Subcutaneous adipose tissue (tissue), 4 donors: ENCODE data around the gene FMN1. TPM values are rescaled to one million over a fixed set of nuclear protein-coding genes. Genes with fewer than 3 reads are reported as not detected.

Experiments
- total RNA-seq, 4 donors: library from RNA; depleted of rRNA; stranded (reverse); fragments of >200 nt; gene quantifications; one replicate each; pipeline ENCODE4 v1.1.0, GENCODE V29; 2016
- TF ChIP-seq, protein P1 (sequence below): fragments of 450-650 bp; IDR thresholded peaks from one replicate; pipeline ENCODE4 v1.5.1; 2016; ENCODE audit warnings: low read depth, mild to moderate bottlenecking, control low read depth, antibody characterized with exemption, moderate library complexity

Gene FMN1
- total RNA-seq, 4 donors from 2014 or later = 15.6 to 76.7 (median 53.9) TPM

DNA sequence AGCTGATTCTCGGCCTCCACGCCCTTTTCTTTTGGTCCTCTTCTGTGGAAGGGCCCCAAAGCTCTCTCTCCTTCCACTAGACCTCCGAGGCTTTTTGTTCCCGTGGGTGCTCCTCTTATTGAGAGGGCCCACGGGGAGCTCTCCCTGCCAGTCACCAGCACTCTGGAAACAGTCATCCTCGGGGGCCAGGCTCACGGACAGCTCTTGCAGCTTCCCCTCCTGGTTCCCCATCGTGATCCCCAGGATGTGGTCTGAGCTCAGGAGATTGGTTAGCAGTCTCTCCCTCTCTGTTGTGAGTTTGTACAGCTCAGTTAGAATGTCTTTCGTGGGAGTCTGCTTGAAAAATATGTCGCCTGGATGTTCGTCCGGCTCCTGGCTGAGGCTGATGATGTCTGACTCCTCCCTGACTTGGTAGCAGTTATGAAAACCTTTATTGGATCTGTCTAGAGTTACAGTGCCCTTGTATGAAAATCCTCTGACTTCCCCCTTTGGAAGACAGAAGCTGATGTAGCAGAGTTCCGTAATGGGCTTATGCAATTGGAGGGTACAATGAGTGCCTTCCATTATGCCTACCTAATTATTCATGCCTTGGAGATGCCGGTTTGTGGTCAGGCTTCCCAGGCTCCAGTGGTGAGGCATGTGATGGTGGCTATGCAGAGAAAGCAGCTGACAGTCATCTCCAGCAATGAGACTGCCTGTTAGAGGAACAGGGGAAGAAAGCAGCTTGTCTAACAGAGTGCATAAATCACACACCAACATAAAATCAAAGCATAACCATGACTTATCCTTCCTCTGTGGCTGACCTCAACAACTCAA is 40.0 kb downstream of the FMN1 start:
- TF ChIP-seq, protein P1, sequence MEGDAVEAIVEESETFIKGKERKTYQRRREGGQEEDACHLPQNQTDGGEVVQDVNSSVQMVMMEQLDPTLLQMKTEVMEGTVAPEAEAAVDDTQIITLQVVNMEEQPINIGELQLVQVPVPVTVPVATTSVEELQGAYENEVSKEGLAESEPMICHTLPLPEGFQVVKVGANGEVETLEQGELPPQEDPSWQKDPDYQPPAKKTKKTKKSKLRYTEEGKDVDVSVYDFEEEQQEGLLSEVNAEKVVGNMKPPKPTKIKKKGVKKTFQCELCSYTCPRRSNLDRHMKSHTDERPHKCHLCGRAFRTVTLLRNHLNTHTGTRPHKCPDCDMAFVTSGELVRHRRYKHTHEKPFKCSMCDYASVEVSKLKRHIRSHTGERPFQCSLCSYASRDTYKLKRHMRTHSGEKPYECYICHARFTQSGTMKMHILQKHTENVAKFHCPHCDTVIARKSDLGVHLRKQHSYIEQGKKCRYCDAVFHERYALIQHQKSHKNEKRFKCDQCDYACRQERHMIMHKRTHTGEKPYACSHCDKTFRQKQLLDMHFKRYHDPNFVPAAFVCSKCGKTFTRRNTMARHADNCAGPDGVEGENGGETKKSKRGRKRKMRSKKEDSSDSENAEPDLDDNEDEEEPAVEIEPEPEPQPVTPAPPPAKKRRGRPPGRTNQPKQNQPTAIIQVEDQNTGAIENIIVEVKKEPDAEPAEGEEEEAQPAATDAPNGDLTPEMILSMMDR = no peak

DNA sequence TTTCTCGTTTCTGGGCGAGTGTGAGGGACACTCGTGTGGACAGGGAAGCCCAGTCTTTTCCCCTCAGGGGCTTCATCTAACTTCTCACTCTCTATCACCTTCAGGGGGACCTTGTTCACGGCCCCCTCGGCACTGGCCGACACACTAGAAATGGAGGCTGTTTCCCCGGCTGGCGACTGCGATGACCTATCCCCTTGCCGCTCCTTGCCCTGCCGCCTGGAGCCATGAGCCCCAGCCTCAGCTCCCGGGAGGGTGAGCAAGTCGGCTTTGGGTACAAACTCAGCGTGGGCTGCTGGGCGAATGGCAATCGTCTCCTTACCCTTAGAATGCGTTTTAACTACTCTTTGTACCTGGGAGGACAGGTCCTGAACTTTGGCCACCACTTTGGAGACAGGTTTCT is 41.0 kb downstream of the FMN1 start:
- TF ChIP-seq, protein P1 = no peak

DNA sequence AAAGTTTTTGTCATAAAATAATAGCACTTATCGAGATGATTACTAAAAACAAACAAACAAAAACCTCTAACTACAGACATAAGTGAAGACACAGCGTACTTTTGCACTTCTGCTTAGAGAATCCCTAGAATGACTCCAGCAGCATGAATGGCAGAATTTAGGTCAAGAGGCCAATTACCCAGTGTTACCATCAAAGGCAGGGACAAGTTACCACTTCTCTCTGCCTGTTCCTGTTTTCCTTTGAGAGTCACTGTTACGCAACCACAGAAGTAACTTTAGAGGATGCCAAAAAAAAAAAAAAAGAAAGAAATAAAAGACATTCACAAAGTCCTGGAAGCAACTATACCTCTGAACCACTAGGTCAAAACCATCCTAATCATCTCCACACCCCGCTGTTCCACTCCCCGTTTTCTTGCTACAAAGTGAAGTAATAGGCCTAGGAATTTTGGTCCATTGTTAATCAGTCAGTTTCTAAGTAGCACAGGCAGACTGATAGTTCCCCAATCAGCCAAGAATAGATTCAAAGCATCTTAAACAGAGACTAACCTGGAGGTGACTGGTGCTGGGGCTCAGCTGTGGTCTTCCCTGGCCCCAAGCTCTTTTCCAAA is 41.9 kb downstream of the FMN1 start:
- TF ChIP-seq, protein P1 = no peak

DNA sequence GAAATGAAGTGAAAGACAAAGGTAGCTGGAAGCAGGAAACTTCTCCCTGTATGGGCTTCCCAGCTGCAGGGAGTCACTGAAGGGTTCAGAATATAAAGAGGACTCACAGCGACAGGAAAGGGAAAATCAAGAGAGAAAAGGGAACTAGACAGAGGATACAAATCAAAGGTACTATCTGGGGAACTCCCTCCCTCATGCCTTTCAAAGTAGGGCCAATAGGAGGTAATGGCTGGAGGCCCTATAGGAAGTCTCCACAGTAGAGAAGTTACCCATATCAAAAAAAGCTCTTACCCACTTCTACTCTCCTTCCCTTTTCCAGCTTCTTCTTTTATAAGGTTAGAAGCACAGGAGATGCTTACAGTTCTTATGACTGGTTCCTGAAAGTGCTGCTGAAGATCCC is 43.5 kb downstream of the FMN1 start:
- TF ChIP-seq, protein P1 = no peak

DNA sequence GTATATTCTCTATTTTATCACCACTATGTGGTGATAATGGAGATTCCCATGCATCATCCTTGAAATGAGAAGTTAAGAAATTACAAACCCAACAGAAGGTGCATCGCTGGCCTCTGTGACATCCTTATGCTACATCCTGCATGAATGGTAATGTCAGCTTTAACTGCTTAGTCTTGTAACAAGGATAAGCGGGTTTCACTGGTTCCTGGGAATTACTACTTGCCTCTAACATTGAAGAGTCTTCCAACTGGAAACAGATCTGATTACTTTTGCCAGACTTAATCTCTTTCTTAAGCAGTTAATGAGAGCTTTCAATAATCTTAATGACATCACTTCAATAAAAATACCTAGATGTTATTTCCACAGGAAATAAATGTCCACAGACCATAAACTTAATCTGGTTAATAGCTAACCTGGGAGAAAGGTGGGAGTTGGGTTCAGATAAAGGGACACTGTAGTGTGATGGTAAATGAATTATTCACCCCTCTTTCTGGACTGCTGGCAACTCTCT is 44.0 kb downstream of the FMN1 start:
- TF ChIP-seq, protein P1 = no peak

DNA sequence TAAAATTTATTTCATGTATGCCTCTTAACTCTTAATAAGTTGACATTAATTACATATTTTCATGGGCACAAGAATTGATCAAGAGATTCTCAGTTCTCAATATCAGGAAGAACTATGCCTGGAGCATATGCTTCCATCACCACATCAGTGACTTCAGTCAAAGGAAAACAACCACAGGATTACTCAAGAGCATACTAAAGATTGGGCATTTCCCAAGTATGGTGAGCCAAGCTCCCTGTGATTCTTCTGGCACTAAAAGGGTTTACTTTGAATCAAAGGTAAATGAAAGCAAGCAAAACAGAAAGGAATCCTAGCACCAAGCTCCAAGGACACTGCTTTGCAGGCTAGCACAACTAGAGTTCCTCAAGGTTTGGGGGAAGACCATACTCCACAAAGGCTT is 44.6 kb downstream of the FMN1 start:
- TF ChIP-seq, protein P1 = no peak

DNA sequence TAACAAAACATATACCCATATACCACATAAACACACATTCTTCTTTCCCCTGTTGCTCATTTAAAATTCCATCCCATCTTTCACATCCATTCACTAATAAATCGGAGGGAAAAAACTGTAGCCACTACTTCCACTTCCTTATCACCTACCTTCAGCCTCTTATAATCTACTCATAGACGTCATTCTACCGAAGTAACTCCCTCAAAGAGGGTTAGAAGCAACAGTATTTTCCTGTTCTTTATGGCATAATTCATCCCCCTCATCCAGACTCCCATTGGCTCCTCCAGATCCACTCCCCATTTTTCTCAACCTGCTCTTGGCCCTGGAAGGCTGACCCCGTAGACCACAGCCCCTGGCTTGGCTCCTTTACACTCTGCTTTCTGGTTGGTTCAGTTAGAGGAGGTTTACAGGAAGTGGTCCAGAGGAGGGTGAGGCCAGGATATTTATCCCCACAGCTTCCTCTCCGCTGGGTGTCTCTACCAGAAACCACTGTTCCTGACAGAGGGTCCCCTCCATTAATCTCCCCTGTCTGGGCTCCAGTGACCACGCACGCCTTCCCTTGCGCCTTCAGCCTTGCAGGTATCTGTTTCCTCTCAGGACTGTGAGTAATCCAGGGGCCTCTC is 46.3 kb downstream of the FMN1 start:
- TF ChIP-seq, protein P1 = no peak
